CD14-positive monocyte (primary cell): ENCODE measurements around the gene CMTR1. TPM values are rescaled to one million over a fixed set of nuclear protein-coding genes. Genes with fewer than 3 reads are reported as not detected.
A peak's percentile ranks its signal among the peaks of the same experiment; 100 is the strongest.

Experiments
- DNase-seq, 3 donors: peaks; one replicate each; pipeline ENCODE4 v3.0.0-alpha.2; 2011 to 2022
- H2AFZ ChIP-seq: 2 replicates; pipeline ENCODE4 v1.6.0; 2012; ENCODE audit warnings: mild to moderate bottlenecking, low read depth, low read length, inconsistent platforms; ENCODE audit not compliant: insufficient read depth, poor library complexity, severe bottlenecking
- H3K27ac ChIP-seq, 2 donors: 1 replicate in 1 of 2; 2 replicates in 1 of 2; pipeline ENCODE4 v1.5.1; 2012 to 2013; ENCODE audit warnings: low read length in 2 of 2, control low read depth in 1 of 2, inconsistent platforms in 1 of 2, low read depth in 1 of 2, mild to moderate bottlenecking in 1 of 2
- H3K27me3 ChIP-seq, 2 donors: one replicate each; pipeline versions ENCODE4 v1.6.0 to v1.6.1; 2011 to 2013; ENCODE audit warnings: low read length in 2 of 2; ENCODE audit not compliant: control insufficient read depth in 2 of 2, insufficient read depth in 2 of 2
- H3K36me3 ChIP-seq, 2 donors: replicated peaks in 1 of 2; 1 replicate in 1 of 2; 2 replicates in 1 of 2; pipeline versions ENCODE4 v1.5.1 to v1.6.1; 2012 to 2013; ENCODE audit warnings: low read length in 2 of 2, control low read depth in 1 of 2, inconsistent platforms in 1 of 2, mild to moderate bottlenecking in 1 of 2; ENCODE audit not compliant: insufficient read depth in 2 of 2, control insufficient read depth in 1 of 2
- H3K4me1 ChIP-seq, 2 donors: 1 replicate in 1 of 2; 2 replicates in 1 of 2; pipeline versions ENCODE4 v1.5.1 to v1.6.1; 2012 to 2013; ENCODE audit warnings: low read length in 2 of 2, control low read depth in 1 of 2, inconsistent platforms in 1 of 2, mild to moderate bottlenecking in 1 of 2, moderate library complexity in 1 of 2; ENCODE audit not compliant: insufficient read depth in 2 of 2, control insufficient read depth in 1 of 2
- H3K4me2 ChIP-seq: replicated peaks from 2 replicates; pipeline ENCODE3; 2012; ENCODE audit warnings: low read length, moderate library complexity, mild to moderate bottlenecking; ENCODE audit not compliant: poor library complexity, severe bottlenecking; ENCODE audit errors: extremely low read depth
- H3K4me3 ChIP-seq, 3 experiments: fragments of 200-600 bp in 1 of 3; sonication (generic) in 1 of 3; replicated peaks in 1 of 3; 1 replicate in 2 of 3; 2 replicates in 1 of 3; pipeline ENCODE4 v1.5.1; 2011 to 2013; ENCODE audit warnings: low read length in 3 of 3, mild to moderate bottlenecking in 3 of 3, control low read depth in 2 of 3, low read depth in 2 of 3, inconsistent platforms in 1 of 3, moderate library complexity in 1 of 3
- H3K79me2 ChIP-seq: 2 replicates; pipeline ENCODE4 v1.6.0; 2012; ENCODE audit warnings: mild to moderate bottlenecking, control low read depth, inconsistent platforms, low read length, moderate library complexity; ENCODE audit not compliant: insufficient read depth
- H3K9ac ChIP-seq: 2 replicates; pipeline ENCODE4 v1.6.0; 2017; ENCODE audit warnings: low read length, mild to moderate bottlenecking; ENCODE audit not compliant: insufficient read depth, poor library complexity, severe bottlenecking
- H3K9me3 ChIP-seq, 2 donors: replicated peaks in 1 of 2; 1 replicate in 1 of 2; 2 replicates in 1 of 2; pipeline versions ENCODE4 v1.5.1 to v1.6.1; 2012 to 2013; ENCODE audit warnings: low read length in 2 of 2, control low read depth in 1 of 2; ENCODE audit not compliant: control insufficient read depth in 1 of 2, insufficient read depth in 1 of 2
- H4K20me1 ChIP-seq: 2 replicates; pipeline ENCODE4 v1.6.0; 2012; ENCODE audit warnings: mild to moderate bottlenecking, low read length, control low read depth, moderate library complexity; ENCODE audit not compliant: insufficient read depth
- H3K27ac Mint-ChIP-seq, 7 donors: one replicate each; pipeline ENCODE4 v1.8.0; 2020; ENCODE audit warnings: mild to moderate bottlenecking in 7 of 7, mixed read lengths in 7 of 7, moderate library complexity in 6 of 7, inconsistent platforms in 2 of 7
- H3K27me3 Mint-ChIP-seq, 3 donors: one replicate each; pipeline ENCODE4 v1.8.0; 2021 to 2022; ENCODE audit warnings: low read depth in 3 of 3, mild to moderate bottlenecking in 3 of 3, mixed read lengths in 3 of 3, moderate library complexity in 3 of 3, inconsistent platforms in 1 of 3
- H3K36me3 Mint-ChIP-seq, 2 donors: one replicate each; pipeline ENCODE4 v1.8.0; 2020; ENCODE audit warnings: mixed read lengths in 2 of 2, inconsistent platforms in 1 of 2, mild to moderate bottlenecking in 1 of 2
- H3K4me1 Mint-ChIP-seq: one replicate; pipeline ENCODE4 v1.8.0; 2020; ENCODE audit warnings: mild to moderate bottlenecking, mixed read lengths
- H3K4me3 Mint-ChIP-seq, 2 donors: one replicate each; pipeline ENCODE4 v1.8.0; 2020; ENCODE audit warnings: mild to moderate bottlenecking in 2 of 2, mixed read lengths in 2 of 2, moderate library complexity in 1 of 2
- H3K9me3 Mint-ChIP-seq, 7 donors: one replicate each; pipeline ENCODE4 v1.8.0; 2020 to 2022; ENCODE audit warnings: mixed read lengths in 7 of 7, mild to moderate bottlenecking in 6 of 7, moderate library complexity in 6 of 7, inconsistent platforms in 2 of 7
- intact Hi-C, 2 donors: fragments of 100-400 bp; cut with micrococcal nuclease; formaldehyde crosslinking; loops; one replicate each; pipeline versions ENCODE4 v1.15.0 to v1.15.1; 2023
- polyA plus RNA-seq, 3 donors: library from polyadenylated mRNA; depleted of rRNA in 1 of 3; unstranded in 2 of 3; stranded (reverse) in 1 of 3; fragments of 300-500 nt in 2 of 3; fragments of >200 nt in 1 of 3; fragmentation: Illumina TruSeq in 2 of 3; gene quantifications; 1 replicate in 2 of 3; 2 replicates in 1 of 3; pipeline ENCODE4 v1.2.3, GENCODE V29; 2012 to 2021
- TF ChIP-seq, protein P1 (sequence below): fragments of 200-600 bp; IDR thresholded peaks from one replicate; pipeline ENCODE4 v1.8.0; 2022; ENCODE audit warnings: antibody characterized with exemption, mild to moderate bottlenecking

The CMTR1 gene
- polyA plus RNA-seq, 3 donors: 12.0 to 32.3 (median 15.3) TPM

DNA sequence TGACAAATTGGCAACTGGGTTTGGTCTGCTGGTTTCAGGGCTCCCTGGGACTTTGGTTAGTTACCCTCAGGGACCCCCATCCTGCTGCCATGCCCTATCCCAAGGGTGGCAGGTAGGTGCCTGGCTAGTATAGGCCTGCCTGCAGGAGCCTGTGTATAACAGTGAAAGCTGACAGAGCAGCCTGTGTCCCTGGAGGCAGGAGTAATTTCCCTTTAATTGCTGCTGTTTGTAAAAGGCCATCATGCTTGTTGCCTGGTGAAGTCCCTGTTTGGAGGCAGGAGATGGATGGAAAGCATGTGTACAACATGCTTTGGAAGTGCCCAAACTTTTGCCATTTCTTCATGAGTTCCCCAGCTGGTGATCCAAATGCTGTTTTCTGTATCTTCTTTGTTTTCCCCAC is 30.1 kb downstream of the CMTR1 start:
- H3K27ac Mint-ChIP-seq: peak overlapping the region in 1 of 7 donors; percentile 2

GRCh38 chr6:37467718-37468117 is 34.7 kb downstream of the CMTR1 start:
- H3K4me3 ChIP-seq: no peak overlapping the region
- Mint-ChIP-seq H3K4me1 (no peaks in the 10 kb centered on the region), H3K4me3 (no peak overlapping the region), H3K9me3 (peaks cover 0 to 13% (median 6%) of the 10 kb centered on the region in 7 donors), H3K27ac (no peak overlapping the region), H3K36me3 (peaks cover 67 to 89% of the 10 kb centered on the region in 2 donors), H3K27me3 (no peaks in the 10 kb centered on the region)
- peaks cover 43 to 77% of the 10 kb centered on the region in 2 donors for H3K36me3 ChIP-seq
- H3K27me3 ChIP-seq: no peaks in the 10 kb centered on the region
- H3K4me2 ChIP-seq: no peak overlapping the region
- H2AFZ ChIP-seq: no peak overlapping the region
- no peaks in the 10 kb centered on the region for H4K20me1 ChIP-seq
- intact Hi-C loops: no loop called here
- peaks cover 0 to 7% of the 10 kb centered on the region in 2 donors for H3K9me3 ChIP-seq
- no peaks in the 10 kb centered on the region for H3K79me2 ChIP-seq
- H3K27ac ChIP-seq: no peak overlapping the region
- DNase-seq: no peak
- TF ChIP-seq, protein P1, sequence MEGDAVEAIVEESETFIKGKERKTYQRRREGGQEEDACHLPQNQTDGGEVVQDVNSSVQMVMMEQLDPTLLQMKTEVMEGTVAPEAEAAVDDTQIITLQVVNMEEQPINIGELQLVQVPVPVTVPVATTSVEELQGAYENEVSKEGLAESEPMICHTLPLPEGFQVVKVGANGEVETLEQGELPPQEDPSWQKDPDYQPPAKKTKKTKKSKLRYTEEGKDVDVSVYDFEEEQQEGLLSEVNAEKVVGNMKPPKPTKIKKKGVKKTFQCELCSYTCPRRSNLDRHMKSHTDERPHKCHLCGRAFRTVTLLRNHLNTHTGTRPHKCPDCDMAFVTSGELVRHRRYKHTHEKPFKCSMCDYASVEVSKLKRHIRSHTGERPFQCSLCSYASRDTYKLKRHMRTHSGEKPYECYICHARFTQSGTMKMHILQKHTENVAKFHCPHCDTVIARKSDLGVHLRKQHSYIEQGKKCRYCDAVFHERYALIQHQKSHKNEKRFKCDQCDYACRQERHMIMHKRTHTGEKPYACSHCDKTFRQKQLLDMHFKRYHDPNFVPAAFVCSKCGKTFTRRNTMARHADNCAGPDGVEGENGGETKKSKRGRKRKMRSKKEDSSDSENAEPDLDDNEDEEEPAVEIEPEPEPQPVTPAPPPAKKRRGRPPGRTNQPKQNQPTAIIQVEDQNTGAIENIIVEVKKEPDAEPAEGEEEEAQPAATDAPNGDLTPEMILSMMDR: no peak
- no peak overlapping the region for H3K9ac ChIP-seq
- no peaks in the 10 kb centered on the region for H3K4me1 ChIP-seq

More for the DNA sequence above, 30.1 kb downstream of the CMTR1 start:
- Histone ChIP-seq H3K4me2 (no peak overlapping the region), H3K27ac (no peak overlapping the region), H2AFZ (no peak overlapping the region), H3K9me3 (peaks cover 0 to 7% of the 10 kb centered on the region in 2 donors), H3K9ac (no peak overlapping the region), H3K4me1 (no peaks in the 10 kb centered on the region), H3K4me3 (no peak overlapping the region), H3K36me3 (peaks cover 64 to 91% of the 10 kb centered on the region in 2 donors), H3K27me3 (no peaks in the 10 kb centered on the region), H3K79me2 (no peaks in the 10 kb centered on the region), H4K20me1 (no peaks in the 10 kb centered on the region)
- Mint-ChIP-seq H3K4me3 (no peak overlapping the region), H3K36me3 (peaks cover 78 to 92% of the 10 kb centered on the region in 2 donors), H3K27me3 (no peaks in the 10 kb centered on the region), H3K4me1 (no peaks in the 10 kb centered on the region), H3K9me3 (peaks cover 0 to 13% (median 6%) of the 10 kb centered on the region in 7 donors)
- no peak for DNase-seq
- intact Hi-C loops: no loop called here
- TF ChIP-seq, protein P1: no peak
